ENCODE results near the gene SMARCA2.

GRCh38 chr9:2159521-2160454, 144.6 kb downstream of the SMARCA2 start:
- TF ChIP-seq POLR2A (IDR thresholded peaks at IDR 0.05; ENCODE audit: low read length) (no peak), GATA1 (IDR thresholded peaks at IDR 0.05; ENCODE audit: low read depth, low read length) (no peak)

Measured in erythroblast (primary cell).